Measurements from ENCODE around the gene PPP1R2B.

DNA sequence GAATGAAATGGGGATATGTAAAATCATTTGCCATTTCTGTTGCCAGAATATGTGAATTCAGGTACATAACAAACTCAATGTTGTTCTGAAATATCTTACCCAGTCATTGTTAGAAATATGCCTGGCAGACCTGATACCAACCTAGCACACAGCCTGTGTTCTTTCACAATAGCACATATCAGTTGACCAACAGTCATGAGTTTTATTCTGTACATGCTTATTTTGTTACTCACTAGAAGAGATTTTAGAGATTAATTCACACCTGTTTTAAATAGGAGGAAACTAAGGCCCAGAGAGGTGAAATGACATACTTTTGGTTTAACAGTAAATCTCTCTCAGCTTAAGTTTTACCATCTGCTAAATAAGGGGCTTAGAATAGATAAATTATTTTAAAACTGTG lies 8.4 kb upstream of the PPP1R2B start:
- TF ChIP-seq, protein P1, sequence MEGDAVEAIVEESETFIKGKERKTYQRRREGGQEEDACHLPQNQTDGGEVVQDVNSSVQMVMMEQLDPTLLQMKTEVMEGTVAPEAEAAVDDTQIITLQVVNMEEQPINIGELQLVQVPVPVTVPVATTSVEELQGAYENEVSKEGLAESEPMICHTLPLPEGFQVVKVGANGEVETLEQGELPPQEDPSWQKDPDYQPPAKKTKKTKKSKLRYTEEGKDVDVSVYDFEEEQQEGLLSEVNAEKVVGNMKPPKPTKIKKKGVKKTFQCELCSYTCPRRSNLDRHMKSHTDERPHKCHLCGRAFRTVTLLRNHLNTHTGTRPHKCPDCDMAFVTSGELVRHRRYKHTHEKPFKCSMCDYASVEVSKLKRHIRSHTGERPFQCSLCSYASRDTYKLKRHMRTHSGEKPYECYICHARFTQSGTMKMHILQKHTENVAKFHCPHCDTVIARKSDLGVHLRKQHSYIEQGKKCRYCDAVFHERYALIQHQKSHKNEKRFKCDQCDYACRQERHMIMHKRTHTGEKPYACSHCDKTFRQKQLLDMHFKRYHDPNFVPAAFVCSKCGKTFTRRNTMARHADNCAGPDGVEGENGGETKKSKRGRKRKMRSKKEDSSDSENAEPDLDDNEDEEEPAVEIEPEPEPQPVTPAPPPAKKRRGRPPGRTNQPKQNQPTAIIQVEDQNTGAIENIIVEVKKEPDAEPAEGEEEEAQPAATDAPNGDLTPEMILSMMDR (conservative IDR thresholded peaks at IDR 0.05 in 1 of 2, IDR thresholded peaks at IDR 0.05 in 1 of 2; ENCODE audit: low read depth in 1 of 2, low read length in 2 of 2) = no peak
- no peak for TF ChIP-seq EZH2 (IDR thresholded peaks at IDR 0.05; ENCODE audit: low read length, missing control alignments)
